ENCODE measurements around the gene ELF5.

ELF5 gene

GRCh38 chr11:34448223-34448994, 65.2 kb downstream of the ELF5 start:
- no peak for DNase-seq

GRCh38 chr11:34447044-34447443, 66.5 kb downstream of the ELF5 start:
- no peak for DNase-seq

- no peak for DNase-seq
Observed at GRCh38 chr11:34446386-34446785, 67.2 kb downstream of the ELF5 start.

- DNase-seq, result no peak
Observed at GRCh38 chr11:34445956-34446355, 67.6 kb downstream of the ELF5 start.

- no peak for DNase-seq
Observed at GRCh38 chr11:34444428-34444827, 69.2 kb downstream of the ELF5 start.

- no peak for DNase-seq
Observed at GRCh38 chr11:34443136-34443535, 70.5 kb downstream of the ELF5 start.

GRCh38 chr11:34441814-34442213, 71.8 kb downstream of the ELF5 start:
- DNase-seq, result no peak

- DNase-seq, result no peak
Observed at GRCh38 chr11:34439610-34440198, 73.9 kb downstream of the ELF5 start.

- DNase-seq, result peak; percentile 99
Observed at GRCh38 chr11:34438529-34439507, 74.8 kb downstream of the ELF5 start, which contains the start of gene CAT. CAT (plus strand) TSS chr11:34438934; CDS start chr11:34439014, 80 bp downstream.

- no peak for DNase-seq
Observed at GRCh38 chr11:34437224-34438125, 76.1 kb downstream of the ELF5 start.

- DNase-seq, result no peak
Observed at GRCh38 chr11:34433899-34434298, 79.7 kb downstream of the ELF5 start.

GRCh38 chr11:34432822-34433221, 80.8 kb downstream of the ELF5 start:
- DNase-seq, result no peak

- DNase-seq, result no peak
Observed at GRCh38 chr11:34431979-34432378, 81.6 kb downstream of the ELF5 start.
